Measurements from ENCODE around the gene KRTAP5-5. TPM values are rescaled to one million over a fixed set of nuclear protein-coding genes. Genes with fewer than 3 reads are reported as not detected.

Gene KRTAP5-5
- total RNA-seq, 1 experiment from 2014 or later = not detected

- Histone ChIP-seq H3K4me3 (ENCODE audit: low read depth in 2 of 2, low read length in 2 of 2) (no peak overlapping the region), H3K27me3 (ENCODE audit: control insufficient read depth, insufficient read depth, low read length) (no peaks in the 10 kb centered on the region), H3K27ac (ENCODE audit: low read length) (no peak overlapping the region), H3K4me1 (ENCODE audit: control insufficient read depth, insufficient read depth, low read length) (0 out of 2 replicates have a peak, but pooled peaks cover 2% of the 10 kb centered on the region), H3K9me3 (ENCODE audit: control insufficient read depth, insufficient read depth, low read depth, low read length) (no peaks in the 10 kb centered on the region), H3K36me3 (ENCODE audit: control insufficient read depth, insufficient read depth, low read length) (no peaks in the 10 kb centered on the region)
- ChIA-PET POLR2A (no interaction called here), CTCF (no interaction called here)
- TF ChIP-seq TCF7L2 (IDR thresholded peaks at IDR 0.05; ENCODE audit: low read depth, low read length) = no peak
- no peak for TF ChIP-seq CTCF (IDR thresholded peaks at IDR 0.05)
- no peak for TF ChIP-seq REST (IDR thresholded peaks at IDR 0.05; ENCODE audit: insufficient read depth in 1 of 2, low read depth in 2 of 2, low read length in 1 of 2)
- TF ChIP-seq POLR2AphosphoS5 (IDR thresholded peaks at IDR 0.05; ENCODE audit: low read depth, low read length) = no peak
- TF ChIP-seq SIN3A (IDR thresholded peaks at IDR 0.05; ENCODE audit: borderline replicate concordance, insufficient read depth, low read depth, low read length) = no peak
- DNase-seq (ENCODE audit: low read depth, low spot score) (no peak), ATAC-seq (no peak)
- BruUV-seq (replicated peaks) = no TSS peak
- intact Hi-C loops (cut with micrococcal nuclease; ENCODE audit: unreplicated experiment) = no loop called here
- in situ Hi-C loops (cut with HindIII; ENCODE audit: low pct_unique_long_range_greater_than_20kb, low sequenced_read_pairs) = no loop called here
These were observed 26.5 kb downstream of the KRTAP5-5 start for GRCh38 chr11:1656061-1656441.

DNA sequence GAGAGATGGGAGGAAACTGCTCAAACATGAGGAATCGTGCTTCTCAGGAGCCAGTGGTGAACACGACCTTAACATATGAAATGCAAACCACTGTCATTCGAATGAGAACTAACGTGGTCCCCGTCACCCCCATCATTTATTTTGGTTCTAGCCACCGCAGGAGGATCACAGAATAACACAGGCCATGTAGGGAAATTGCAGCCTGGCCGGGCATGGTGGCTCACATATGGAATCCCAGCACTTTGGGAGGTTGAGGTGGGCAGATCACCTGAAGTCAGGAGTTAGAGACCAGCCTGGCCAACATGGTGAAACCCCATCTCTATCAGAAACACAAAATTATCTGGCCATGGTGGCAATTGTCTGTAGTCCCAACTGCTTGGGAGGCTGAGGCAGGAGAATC lies 27.1 kb downstream of the KRTAP5-5 start:
- H3K4me3 ChIP-seq (ENCODE audit: low read depth in 2 of 2, low read length in 2 of 2) = no peak overlapping the region
- BruUV-seq (replicated peaks) = no TSS peak

More for the DNA sequence above, 27.1 kb downstream of the KRTAP5-5 start:
- ChIA-PET POLR2A (no interaction called here), CTCF (no interaction called here)
- H3K27ac ChIP-seq (ENCODE audit: low read length) = no peak overlapping the region
- no peaks in the 10 kb centered on the region for H3K36me3 ChIP-seq (ENCODE audit: control insufficient read depth, insufficient read depth, low read length)
- no peak for TF ChIP-seq REST (IDR thresholded peaks at IDR 0.05; ENCODE audit: insufficient read depth in 1 of 2, low read depth in 2 of 2, low read length in 1 of 2)
- no peak for TF ChIP-seq SIN3A (IDR thresholded peaks at IDR 0.05; ENCODE audit: borderline replicate concordance, insufficient read depth, low read depth, low read length)
- no peak for TF ChIP-seq CTCF (IDR thresholded peaks at IDR 0.05)
- TF ChIP-seq POLR2AphosphoS5 (IDR thresholded peaks at IDR 0.05; ENCODE audit: low read depth, low read length) = no peak
- no peak for TF ChIP-seq TCF7L2 (IDR thresholded peaks at IDR 0.05; ENCODE audit: low read depth, low read length)
- DNase-seq (ENCODE audit: low read depth, low spot score) = no peak
- no peak for ATAC-seq
- intact Hi-C loops (cut with micrococcal nuclease; ENCODE audit: unreplicated experiment) = no loop called here
- no peaks in the 10 kb centered on the region for H3K9me3 ChIP-seq (ENCODE audit: control insufficient read depth, insufficient read depth, low read depth, low read length)
- in situ Hi-C loops (cut with HindIII; ENCODE audit: low pct_unique_long_range_greater_than_20kb, low sequenced_read_pairs) = no loop called here
- H3K27me3 ChIP-seq (ENCODE audit: control insufficient read depth, insufficient read depth, low read length) = no peaks in the 10 kb centered on the region
- H3K4me1 ChIP-seq (ENCODE audit: control insufficient read depth, insufficient read depth, low read length) = 0 out of 2 replicates have a peak, but pooled peaks cover 2% of the 10 kb centered on the region

Measured in Panc1 (cell line).